ENCODE results near the gene ANO3. TPM values are rescaled to one million over a fixed set of nuclear protein-coding genes. Genes with fewer than 3 reads are reported as not detected.

ANO3 gene
- polyA plus RNA-seq, 3 donors: 3.3 to 4.7 (median 3.6) TPM

GRCh38 chr11:26483108-26483507, 151.2 kb downstream of the ANO3 start:
- DNase-seq: no peak

- DNase-seq: no peak
Measured at GRCh38 chr11:26490546-26490945, 158.6 kb downstream of the ANO3 start.

- DNase-seq: no peak
Measured at GRCh38 chr11:26493616-26494015, 161.7 kb downstream of the ANO3 start.

GRCh38 chr11:26507229-26507628, 175.3 kb downstream of the ANO3 start:
- DNase-seq: no peak

- no peak for DNase-seq
Measured at GRCh38 chr11:26510164-26510563, 178.2 kb downstream of the ANO3 start.

GRCh38 chr11:26510756-26511155, 178.8 kb downstream of the ANO3 start:
- no peak for DNase-seq

- no peak for DNase-seq
Measured at GRCh38 chr11:26512196-26512595, 180.3 kb downstream of the ANO3 start.

GRCh38 chr11:26519469-26519868, 187.5 kb downstream of the ANO3 start:
- no peak for DNase-seq

GRCh38 chr11:26522912-26523610, 191.1 kb downstream of the ANO3 start:
- DNase-seq: no peak

GRCh38 chr11:26527685-26528084, 195.8 kb downstream of the ANO3 start:
- no peak for DNase-seq

GRCh38 chr11:26537341-26537740, 205.4 kb downstream of the ANO3 start:
- no peak for DNase-seq

GRCh38 chr11:26539517-26539916, 207.6 kb downstream of the ANO3 start:
- no peak for DNase-seq

- no peak for DNase-seq
Measured at GRCh38 chr11:26541870-26542269, 209.9 kb downstream of the ANO3 start.

- DNase-seq: no peak
Measured at GRCh38 chr11:26549176-26549575, 217.2 kb downstream of the ANO3 start.

GRCh38 chr11:26550022-26550421, 218.1 kb downstream of the ANO3 start:
- DNase-seq: no peak

- no peak for DNase-seq
Measured at GRCh38 chr11:26551186-26551801, 219.4 kb downstream of the ANO3 start.

- no peak for DNase-seq
Measured at GRCh38 chr11:26553182-26553581, 221.3 kb downstream of the ANO3 start.

- DNase-seq: no peak
Measured at GRCh38 chr11:26554455-26554854, 222.5 kb downstream of the ANO3 start.

GRCh38 chr11:26556582-26556981, 224.7 kb downstream of the ANO3 start:
- no peak for DNase-seq

GRCh38 chr11:26557666-26558065, 225.7 kb downstream of the ANO3 start:
- DNase-seq: no peak

GRCh38 chr11:26558190-26558589, 226.3 kb downstream of the ANO3 start:
- no peak for DNase-seq

GRCh38 chr11:26569646-26570045, 237.7 kb downstream of the ANO3 start:
- DNase-seq: no peak

- no peak for DNase-seq
Measured at GRCh38 chr11:26571861-26572654, 240.1 kb downstream of the ANO3 start, which contains the start of gene MUC15. TSS of gene MUC15 (minus strand) at chr11:26572263. CDS start at chr11:26567094, 5,169 bp downstream.
